ENCODE measurements around the gene SNX25.
"Not testable (repeated sequence)": the region's sequence is repeated elsewhere in the genome, so short reads cannot be mapped to it uniquely, and the experiment has no call there.

Gene SNX25

GRCh38 chr4:185190306-185190856 lies 19.0 kb upstream of the SNX25 start:
- 92 to 95% methylated on average over 6 of the region's 6 CpGs for WGBS, 2 experiments

DNA sequence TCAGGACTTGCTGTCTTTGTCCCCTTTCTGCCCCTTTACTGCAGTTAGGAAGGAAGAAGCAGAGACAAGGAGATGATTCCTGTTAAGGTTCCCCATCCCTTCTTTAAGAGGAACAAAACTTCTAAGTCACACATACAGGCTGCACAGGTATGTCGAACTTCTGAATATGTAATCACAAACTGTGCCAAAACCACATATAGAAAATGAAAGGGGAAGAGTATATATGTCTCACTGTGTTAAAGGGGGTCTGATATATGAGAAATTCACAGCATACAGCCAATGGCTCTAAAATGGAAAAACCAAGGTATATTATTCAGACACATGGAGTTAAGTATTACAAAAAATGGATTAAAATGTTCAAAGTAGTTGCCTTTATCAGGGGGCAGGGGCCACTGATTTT lies 17.3 kb upstream of the SNX25 start:
- Histone ChIP-seq H3K4me1 (ENCODE audit: control insufficient read depth, insufficient read depth, low read length) (no peaks in the 10 kb centered on the region), H3K27me3 (ENCODE audit: control insufficient read depth, insufficient read depth, low read length, poor library complexity, severe bottlenecking) (no peaks in the 10 kb centered on the region), H3K9me3 (ENCODE audit: control insufficient read depth, low read length) (no peaks in the 10 kb centered on the region), H3K27ac (ENCODE audit: insufficient read depth, low read depth, low read length, poor library complexity, severe bottlenecking) (no peak overlapping the region), H3K4me3 (ENCODE audit: insufficient read depth, low read depth, low read length) (no peak overlapping the region), H3K36me3 (ENCODE audit: control insufficient read depth, insufficient read depth, low read length) (peaks cover 4% of the 10 kb centered on the region)
- 100% methylated on average over 1 of the region's 1 CpG; no CpG with 5 or more reads in 1 of the 2 experiments for WGBS, 2 experiments

More at GRCh38 chr4:185190306-185190856, 19.0 kb upstream of the SNX25 start:
- H3K9me3 ChIP-seq (ENCODE audit: control insufficient read depth, low read length), result no peaks in the 10 kb centered on the region
- no peak overlapping the region for H3K4me3 ChIP-seq (ENCODE audit: insufficient read depth, low read depth, low read length)
- H3K36me3 ChIP-seq (ENCODE audit: control insufficient read depth, insufficient read depth, low read length), result peaks cover 4% of the 10 kb centered on the region
- no peak overlapping the region for H3K27ac ChIP-seq (ENCODE audit: insufficient read depth, low read depth, low read length, poor library complexity, severe bottlenecking)
- no peaks in the 10 kb centered on the region for H3K4me1 ChIP-seq (ENCODE audit: control insufficient read depth, insufficient read depth, low read length)
- no peaks in the 10 kb centered on the region for H3K27me3 ChIP-seq (ENCODE audit: control insufficient read depth, insufficient read depth, low read length, poor library complexity, severe bottlenecking)

- Histone ChIP-seq H3K4me3 (ENCODE audit: insufficient read depth, low read depth, low read length) (no peak overlapping the region), H3K4me1 (ENCODE audit: control insufficient read depth, insufficient read depth, low read length) (no peaks in the 10 kb centered on the region), H3K36me3 (ENCODE audit: control insufficient read depth, insufficient read depth, low read length) (no peaks in the 10 kb centered on the region), H3K27ac (ENCODE audit: insufficient read depth, low read depth, low read length, poor library complexity, severe bottlenecking) (no peak overlapping the region), H3K9me3 (ENCODE audit: control insufficient read depth, low read length) (no peaks in the 10 kb centered on the region), H3K27me3 (ENCODE audit: control insufficient read depth, insufficient read depth, low read length, poor library complexity, severe bottlenecking) (no peaks in the 10 kb centered on the region)
- WGBS, 2 experiments, result 92 to 94% methylated on average over 9 of the region's 9 CpGs
Observed at GRCh38 chr4:185194924-185195888, 14.2 kb upstream of the SNX25 start.

DNA sequence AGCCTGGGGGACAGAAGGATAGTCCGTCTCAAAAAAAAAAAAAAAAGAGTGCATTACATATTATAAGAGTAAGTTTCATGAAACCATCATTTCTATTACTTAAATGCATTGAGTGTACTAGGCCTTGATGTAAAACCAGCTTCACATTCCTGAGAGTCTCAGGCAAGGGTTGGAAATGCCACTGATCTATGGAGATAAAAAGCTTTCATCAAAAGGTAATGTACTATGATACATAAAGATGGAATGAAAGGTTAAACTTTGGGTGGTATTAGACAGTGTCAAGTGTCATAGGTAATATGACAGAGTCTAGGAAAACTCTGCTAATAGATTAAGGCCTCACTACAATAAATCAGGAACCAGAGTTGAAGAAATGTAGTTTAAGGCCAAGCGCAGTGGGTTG lies 13.0 kb upstream of the SNX25 start:
- Histone ChIP-seq H3K27me3 (ENCODE audit: control insufficient read depth, insufficient read depth, low read length, poor library complexity, severe bottlenecking) (no peaks in the 10 kb centered on the region), H3K4me3 (ENCODE audit: insufficient read depth, low read depth, low read length) (no peak overlapping the region), H3K36me3 (ENCODE audit: control insufficient read depth, insufficient read depth, low read length) (no peaks in the 10 kb centered on the region), H3K4me1 (ENCODE audit: control insufficient read depth, insufficient read depth, low read length) (no peaks in the 10 kb centered on the region), H3K9me3 (ENCODE audit: control insufficient read depth, low read length) (no peaks in the 10 kb centered on the region), H3K27ac (ENCODE audit: insufficient read depth, low read depth, low read length, poor library complexity, severe bottlenecking) (no peak overlapping the region)
- 92 to 93% methylated on average over 1 to 2 of the region's 2 CpGs for WGBS, 2 experiments

DNA sequence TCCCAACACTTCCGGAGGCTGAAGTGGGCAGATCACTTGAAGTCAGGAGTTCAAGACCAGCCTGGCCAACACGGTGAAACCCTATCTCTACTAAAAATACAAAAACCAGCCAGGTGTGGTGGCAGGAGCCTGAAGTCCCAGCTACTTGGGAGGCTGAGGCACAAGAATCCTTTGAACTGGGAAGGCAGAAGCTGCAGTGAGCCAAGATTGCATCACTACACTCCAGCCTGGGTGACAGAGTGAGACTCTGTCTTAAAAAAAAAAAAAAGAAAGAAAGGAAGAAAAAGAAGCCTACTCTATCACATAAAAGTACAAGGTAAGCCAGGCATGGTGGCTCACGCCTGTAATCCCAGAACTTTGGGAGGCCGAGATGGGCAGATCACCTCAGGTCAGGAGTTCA lies 11.2 kb upstream of the SNX25 start:
- H3K4me1 ChIP-seq (ENCODE audit: control insufficient read depth, insufficient read depth, low read length), result peaks cover 11% of the 10 kb centered on the region
- H3K27ac ChIP-seq (ENCODE audit: insufficient read depth, low read depth, low read length, poor library complexity, severe bottlenecking); H3K4me3 ChIP-seq (ENCODE audit: insufficient read depth, low read depth, low read length); H3K36me3 ChIP-seq (ENCODE audit: control insufficient read depth, insufficient read depth, low read length); H3K27me3 ChIP-seq (ENCODE audit: control insufficient read depth, insufficient read depth, low read length, poor library complexity, severe bottlenecking); H3K9me3 ChIP-seq (ENCODE audit: control insufficient read depth, low read length): not testable (repeated sequence)
- WGBS, 2 experiments, result 90 to 91% methylated on average over 4 of the region's 4 CpGs

DNA sequence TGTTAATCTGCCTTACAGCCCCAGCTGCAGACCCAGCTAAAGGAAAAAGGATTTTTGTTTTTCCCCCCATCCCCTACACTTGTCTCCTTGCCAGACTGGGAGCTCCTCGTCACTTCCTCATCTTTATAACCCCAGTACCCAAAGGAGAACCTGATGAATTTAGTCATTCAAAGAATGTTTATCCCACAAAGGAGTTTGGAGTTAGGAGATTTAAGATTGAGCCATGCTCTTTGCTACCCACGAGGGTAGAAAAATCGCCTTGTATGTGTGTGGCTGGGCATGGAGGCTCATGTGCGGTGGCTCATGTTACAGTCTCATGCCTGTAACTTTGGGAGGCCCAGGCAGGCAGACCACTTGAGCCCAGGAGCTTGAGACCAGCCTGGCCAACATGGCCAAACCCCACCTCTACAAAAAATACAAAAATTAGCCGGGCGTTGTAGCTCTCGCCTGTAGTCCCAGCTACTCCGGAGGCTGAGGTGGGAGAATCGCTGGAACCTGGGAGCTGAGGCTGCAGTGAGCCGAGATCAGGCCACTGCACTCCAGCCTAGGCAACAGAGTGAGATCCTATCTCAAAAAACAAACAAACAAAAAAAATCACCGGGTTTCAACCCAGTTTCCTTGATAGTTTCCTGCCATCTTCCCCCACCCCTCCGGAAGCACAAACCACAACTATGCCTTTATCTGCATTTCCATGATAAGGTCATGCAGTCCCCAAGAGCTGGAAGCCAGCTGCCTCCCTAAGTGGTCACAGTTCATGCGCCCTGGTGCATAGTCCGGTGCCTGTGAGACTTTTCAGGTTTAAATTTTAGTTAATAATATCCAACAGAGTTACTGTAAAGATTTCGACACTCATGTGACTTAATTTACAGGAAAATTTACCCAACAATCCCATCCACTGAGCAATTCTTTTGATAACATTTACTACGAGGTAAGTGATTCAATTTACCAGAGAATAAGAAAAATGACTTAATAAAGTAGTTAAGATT lies 7.1 kb upstream of the SNX25 start:
- Histone ChIP-seq H3K9me3 (ENCODE audit: control insufficient read depth, low read length) (no peaks in the 10 kb centered on the region), H3K27ac (ENCODE audit: insufficient read depth, low read depth, low read length, poor library complexity, severe bottlenecking) (no peak overlapping the region), H3K4me3 (ENCODE audit: insufficient read depth, low read depth, low read length) (peak overlapping the region; percentile 12), H3K27me3 (ENCODE audit: control insufficient read depth, insufficient read depth, low read length, poor library complexity, severe bottlenecking) (peaks cover 4% of the 10 kb centered on the region), H3K36me3 (ENCODE audit: control insufficient read depth, insufficient read depth, low read length) (no peaks in the 10 kb centered on the region), H3K4me1 (ENCODE audit: control insufficient read depth, insufficient read depth, low read length) (peaks cover 11% of the 10 kb centered on the region)
- WGBS, 2 experiments, result 70 to 76% methylated on average over 13 to 15 of the region's 16 CpGs

DNA sequence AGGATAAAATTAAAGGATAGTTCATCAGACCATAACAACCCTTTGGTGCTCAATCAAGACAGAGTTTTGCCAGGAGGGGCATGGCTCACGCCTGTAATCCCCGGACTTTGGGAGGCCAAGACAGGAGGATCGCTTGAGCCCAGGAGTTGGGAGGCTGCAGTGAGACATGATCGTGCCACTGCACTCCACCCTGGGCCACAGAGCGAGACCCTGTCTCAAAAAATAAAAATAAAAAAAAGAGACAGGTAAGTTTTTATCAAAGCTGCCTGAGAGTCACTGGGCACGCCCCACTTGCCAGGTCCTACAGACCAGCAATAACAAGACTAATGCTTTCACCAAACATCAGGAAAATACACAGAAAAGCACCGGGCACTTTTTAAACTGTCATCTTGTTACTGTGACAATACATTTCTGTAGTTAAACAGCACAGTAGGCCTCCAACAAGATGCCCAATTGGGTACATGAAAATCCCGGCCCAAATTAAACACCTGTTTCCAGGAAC lies 6.4 kb upstream of the SNX25 start:
- Histone ChIP-seq H3K27ac (ENCODE audit: insufficient read depth, low read depth, low read length, poor library complexity, severe bottlenecking) (no peak overlapping the region), H3K4me1 (ENCODE audit: control insufficient read depth, insufficient read depth, low read length) (peaks cover 11% of the 10 kb centered on the region), H3K36me3 (ENCODE audit: control insufficient read depth, insufficient read depth, low read length) (no peaks in the 10 kb centered on the region), H3K9me3 (ENCODE audit: control insufficient read depth, low read length) (no peaks in the 10 kb centered on the region), H3K4me3 (ENCODE audit: insufficient read depth, low read depth, low read length) (peak overlapping the region; percentile 68), H3K27me3 (ENCODE audit: control insufficient read depth, insufficient read depth, low read length, poor library complexity, severe bottlenecking) (peaks cover 4% of the 10 kb centered on the region)
- WGBS, 2 experiments, result 78 to 79% methylated on average over 8 of the region's 8 CpGs

DNA sequence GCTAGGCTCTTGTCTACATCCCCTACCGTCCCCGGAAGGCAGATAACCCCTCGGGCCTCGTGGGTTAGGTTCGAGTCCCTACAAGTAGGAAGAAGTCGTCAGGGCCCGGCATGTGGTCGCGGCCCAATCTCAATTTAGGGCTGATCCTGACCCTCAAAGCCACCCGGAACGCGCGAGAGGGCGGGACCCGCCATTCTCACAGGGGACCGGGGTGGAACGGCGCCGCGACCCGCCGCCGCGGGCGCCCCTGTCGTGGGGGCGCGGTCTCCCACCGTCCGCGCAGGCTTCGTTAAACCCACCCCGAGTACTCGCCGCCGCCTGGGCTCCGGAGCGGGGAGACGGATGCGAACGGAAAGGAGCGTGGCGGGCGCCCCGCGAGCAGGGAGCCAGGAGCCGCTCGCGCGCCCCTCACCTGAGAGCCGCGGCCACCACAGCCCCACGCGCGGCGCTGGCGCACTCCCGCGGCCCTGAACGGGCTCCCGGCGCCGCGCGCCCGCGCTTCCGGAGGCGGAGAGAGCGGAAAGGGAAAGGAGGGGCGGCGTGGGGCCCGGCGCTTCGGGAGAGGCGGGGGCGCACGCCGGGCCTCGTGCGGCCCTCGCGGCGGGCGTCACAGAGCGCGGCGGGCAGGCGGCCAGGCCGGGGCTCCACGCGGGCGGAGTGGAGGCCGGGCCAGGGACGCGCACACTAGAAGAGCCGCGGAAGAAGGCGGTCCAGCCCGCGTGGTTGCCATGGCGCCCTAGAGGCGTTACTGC lies 5.7 kb upstream of the SNX25 start, which contains the start of gene CFAP97:
Gene CFAP97, minus strand, starts transcription at position 515 of the 752 bp plus-strand sequence. CDS start 12,804 bp downstream, outside the sequence.
- H3K27me3 ChIP-seq (ENCODE audit: control insufficient read depth, insufficient read depth, low read length, poor library complexity, severe bottlenecking), result peaks cover 5% of the 10 kb centered on the region
- H3K4me1 ChIP-seq (ENCODE audit: control insufficient read depth, insufficient read depth, low read length), result peaks cover 12% of the 10 kb centered on the region
- peak within 1 kb of the TSS; percentile 68 for H3K4me3 ChIP-seq (ENCODE audit: insufficient read depth, low read depth, low read length)
- peak within 1 kb of the TSS; percentile 11 for H3K27ac ChIP-seq (ENCODE audit: insufficient read depth, low read depth, low read length, poor library complexity, severe bottlenecking)
- H3K9me3 ChIP-seq (ENCODE audit: control insufficient read depth, low read length), result no peaks in the 10 kb centered on the region
- no peaks in the 10 kb centered on the region for H3K36me3 ChIP-seq (ENCODE audit: control insufficient read depth, insufficient read depth, low read length)
- WGBS, 2 experiments, result 1% methylated on average over 103 of the region's 103 CpGs

DNA sequence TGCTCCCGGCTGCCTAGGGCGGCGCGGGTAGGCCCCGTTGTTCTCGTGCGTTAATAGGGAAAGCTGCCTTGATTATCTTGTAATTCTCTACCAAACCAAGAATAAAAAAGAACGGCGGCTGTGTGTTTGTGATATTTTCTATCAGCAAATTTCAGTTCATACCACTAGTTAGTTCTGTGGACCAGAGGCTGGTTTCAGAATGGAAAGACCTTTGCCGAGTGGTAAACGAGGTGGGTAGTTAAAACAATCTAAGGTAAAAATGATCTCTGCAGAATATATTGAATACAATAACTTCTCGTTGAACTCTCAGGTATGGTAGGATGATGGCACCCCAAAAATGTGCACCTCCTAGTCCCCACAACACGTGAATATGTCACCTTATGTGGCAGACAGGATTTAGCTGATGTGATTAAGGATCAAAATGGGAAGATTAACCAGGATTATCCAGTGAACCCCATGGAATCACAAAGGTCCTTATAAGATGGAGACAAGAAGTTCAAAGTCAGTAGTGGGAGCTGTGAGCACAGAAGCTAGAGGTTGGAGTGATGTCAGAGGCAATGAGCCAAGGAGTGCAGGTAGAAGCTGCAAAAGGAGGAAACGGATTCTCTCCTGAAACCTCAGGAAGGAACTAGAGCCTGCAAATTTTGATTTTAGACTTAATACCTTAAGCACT lies 5.0 kb upstream of the SNX25 start:
- Histone ChIP-seq H3K36me3 (ENCODE audit: control insufficient read depth, insufficient read depth, low read length) (no peaks in the 10 kb centered on the region), H3K27me3 (ENCODE audit: control insufficient read depth, insufficient read depth, low read length, poor library complexity, severe bottlenecking) (peaks cover 8% of the 10 kb centered on the region), H3K27ac (ENCODE audit: insufficient read depth, low read depth, low read length, poor library complexity, severe bottlenecking) (peak overlapping the region; percentile 11), H3K4me3 (ENCODE audit: insufficient read depth, low read depth, low read length) (peak overlapping the region; percentile 68), H3K4me1 (ENCODE audit: control insufficient read depth, insufficient read depth, low read length) (peaks cover 17% of the 10 kb centered on the region), H3K9me3 (ENCODE audit: control insufficient read depth, low read length) (no peaks in the 10 kb centered on the region)
- 26 to 32% methylated on average over 12 to 14 of the region's 14 CpGs for WGBS, 2 experiments
